HCT116 (cell line): ENCODE results near the gene GALT. TPM values are rescaled to one million over a fixed set of nuclear protein-coding genes. Genes with fewer than 3 reads are reported as not detected.
A peak's percentile ranks its signal among the peaks of the same experiment; 100 is the strongest.

Source experiments
- ATAC-seq: fragments of 200-7000 bp; cut with Tn5 transposase; 2 replicates; pipeline ENCODE4 v1.9.1; 2020; ENCODE audit warnings: mild to moderate bottlenecking, moderate library complexity
- BruUV-seq: library from RNA; stranded (reverse); fragments of 400-500 nt; replicated peaks from 2 replicates; lab custom pipeline; 2021; lab: Mats Ljungman, UMichigan
- CTCF ChIA-PET: fragments of 300-600 bp; sonication (Branson Sonifier 250); formaldehyde crosslinking; loops from one replicate; lab custom pipeline; 2021; ENCODE audit warnings: antibody characterized with exemption; lab: Charles Lee
- POLR2A ChIA-PET: fragments of 300-600, 350-600 bp; sonication (Branson Sonifier 250); formaldehyde crosslinking; loops from one replicate; lab custom pipeline; 2021; ENCODE audit warnings: antibody characterized with exemption; lab: Charles Lee
- RAD21 ChIA-PET, 2 experiments: fragments of 300-600 bp; sonication (Branson Sonifier 250); formaldehyde crosslinking; loops; one replicate each; lab custom pipeline; 2023; ENCODE audit warnings: low total read pairs in 2 of 2; ENCODE audit not compliant: uncharacterized antibody in 2 of 2, unreplicated experiment in 2 of 2, low non-redundant PET in 1 of 2; lab: Charles Lee
- DNase-seq: peaks from one replicate; pipeline ENCODE4 v3.0.0-alpha.2; 2010; ENCODE audit warnings: low read depth, low spot score
- H2AFZ ChIP-seq: fragments of 200-600 bp; shearing (Covaris generic), sonication (generic); 2 replicates; pipeline ENCODE4 v1.6.1; 2017; ENCODE audit warnings: low read depth, mixed run types, mixed read lengths, antibody characterized with exemption, low read length; ENCODE audit not compliant: poor library complexity, severe bottlenecking
- H3K27ac ChIP-seq: 2 replicates; pipeline ENCODE4 v1.5.1; 2012; ENCODE audit warnings: low read depth, low read length
- H3K27me3 ChIP-seq: fragments of 200-600 bp; sonication (generic); 2 replicates; pipeline ENCODE4 v1.6.1; 2016; ENCODE audit warnings: mixed run types, low read length, mixed read lengths; ENCODE audit not compliant: insufficient read depth
- H3K36me3 ChIP-seq, 2 experiments: fragments of 200-500 bp in 1 of 2; fragments of 200-600 bp in 1 of 2; sonication (Bioruptor generic) in 1 of 2; sonication (generic) in 1 of 2; 2 replicates each; pipeline versions ENCODE4 v1.5.1 to v1.6.1; 2014 to 2016; ENCODE audit warnings: low read length in 2 of 2, inconsistent platforms in 1 of 2, mixed read lengths in 1 of 2, mixed run types in 1 of 2; ENCODE audit not compliant: insufficient read depth in 2 of 2, control insufficient read depth in 1 of 2
- H3K4me1 ChIP-seq, 2 experiments: fragments of 200-600 bp in 1 of 2; sonication (generic) in 1 of 2; 2 replicates each; pipeline versions ENCODE4 v1.5.1 to v1.6.1; 2012 to 2017; ENCODE audit warnings: low read length in 2 of 2, inconsistent platforms in 1 of 2, mild to moderate bottlenecking in 1 of 2, mixed read lengths in 1 of 2, mixed run types in 1 of 2, moderate library complexity in 1 of 2; ENCODE audit not compliant: insufficient read depth in 2 of 2, control insufficient read depth in 1 of 2
- H3K4me2 ChIP-seq: fragments of 200-600 bp; sonication (generic); 2 replicates; pipeline ENCODE4 v1.6.1; 2017; ENCODE audit warnings: mixed run types, low read length, mixed read lengths
- H3K4me3 ChIP-seq, 2 experiments: fragments of 200-600 bp in 1 of 2; sonication (generic) in 1 of 2; replicated peaks in 1 of 2; 2 replicates each; pipeline ENCODE4 v1.5.1; 2011 to 2016; ENCODE audit warnings: low read length in 2 of 2, control low read depth in 1 of 2, low read depth in 1 of 2, mild to moderate bottlenecking in 1 of 2, mixed read lengths in 1 of 2, mixed run types in 1 of 2
- H3K79me2 ChIP-seq: fragments of 200-600 bp; sonication (generic); 2 replicates; pipeline ENCODE4 v1.6.1; 2017; ENCODE audit warnings: mild to moderate bottlenecking, mixed run types, low read length, moderate library complexity, mixed read lengths; ENCODE audit not compliant: insufficient read depth
- H3K9ac ChIP-seq: fragments of 200-600 bp; sonication (generic); 2 replicates; pipeline ENCODE4 v1.6.1; 2016; ENCODE audit warnings: low read length, mixed read lengths
- H3K9me2 ChIP-seq: fragments of 200-600 bp; sonication (generic), shearing (Covaris generic); 2 replicates; pipeline ENCODE4 v1.6.1; 2017; ENCODE audit warnings: mixed run types, mild to moderate bottlenecking, moderate library complexity; ENCODE audit not compliant: insufficient read depth
- H3K9me3 ChIP-seq, 2 experiments: fragments of 200-500 bp in 1 of 2; fragments of 200-600 bp in 1 of 2; sonication (Bioruptor generic) in 1 of 2; sonication (generic) in 1 of 2; 2 replicates each; pipeline ENCODE4 v1.6.1; 2014 to 2017; ENCODE audit warnings: low read length in 2 of 2, mixed read lengths in 2 of 2, inconsistent platforms in 1 of 2, low read depth in 1 of 2, mild to moderate bottlenecking in 1 of 2, mixed run types in 1 of 2, moderate library complexity in 1 of 2; ENCODE audit not compliant: control insufficient read depth in 1 of 2, insufficient read depth in 1 of 2
- H4K20me1 ChIP-seq: fragments of 200-600 bp; sonication (generic), shearing (Covaris generic); 2 replicates; pipeline ENCODE4 v1.6.1; 2017; ENCODE audit warnings: mixed run types, mild to moderate bottlenecking, moderate library complexity; ENCODE audit not compliant: insufficient read depth
- CTCF ChIP-seq, 3 experiments: fragments of 200-600 bp in 1 of 3; sonication (generic) in 1 of 3; IDR thresholded peaks in 2 of 3; conservative IDR thresholded peaks in 1 of 3; 2 replicates each; pipeline ENCODE4 v1.5.1; 2012 to 2017; ENCODE audit warnings: low read depth in 2 of 3, low read length in 2 of 3, antibody characterized with exemption in 1 of 3, borderline replicate concordance in 1 of 3, control low read depth in 1 of 3, mild to moderate bottlenecking in 1 of 3, mixed read lengths in 1 of 3, mixed run types in 1 of 3, moderate library complexity in 1 of 3; ENCODE audit not compliant: insufficient read depth in 1 of 3
- EGR1 ChIP-seq: IDR thresholded peaks from 2 replicates; pipeline ENCODE4 v1.6.1; 2012; ENCODE audit warnings: low read depth
- ELF1 ChIP-seq: IDR thresholded peaks from 2 replicates; pipeline ENCODE4 v1.6.1; 2012; ENCODE audit warnings: low read depth, borderline replicate concordance
- MAX ChIP-seq: IDR thresholded peaks from 2 replicates; pipeline ENCODE4 v1.6.1; 2012
- REST ChIP-seq: IDR thresholded peaks from 2 replicates; pipeline ENCODE4 v1.6.1; 2012; ENCODE audit warnings: low read depth
- SIN3A ChIP-seq: IDR thresholded peaks from 2 replicates; pipeline ENCODE4 v1.6.1; 2012; ENCODE audit warnings: low read depth
- SRF ChIP-seq: IDR thresholded peaks from 2 replicates; pipeline ENCODE4 v1.6.1; 2012; ENCODE audit warnings: low read depth
- ZBTB33 ChIP-seq: IDR thresholded peaks from 2 replicates; pipeline ENCODE4 v1.6.1; 2011; ENCODE audit warnings: mild to moderate bottlenecking, low read length, moderate library complexity; ENCODE audit not compliant: insufficient replicate concordance; ENCODE audit errors: extremely low read depth
- intact Hi-C: fragments of 100-400 bp; cut with micrococcal nuclease; formaldehyde crosslinking; loops from 2 replicates; pipeline ENCODE4 v1.10.0; 2022
- total RNA-seq: library from RNA; stranded (reverse); gene quantifications from one replicate; pipeline ENCODE4 v1.2.1, GENCODE V29; 2021; ENCODE audit not compliant: unreplicated experiment

GALT gene
- total RNA-seq, 1 experiment from 2014 or later = 28.2 TPM

- TF ChIP-seq SIN3A = no peak
- no peak for TF ChIP-seq EGR1
- TF ChIP-seq REST = no peak
- TF ChIP-seq SRF = no peak
- TF ChIP-seq ELF1 = no peak
- TF ChIP-seq, all 23 proteins: peak for 0
Observed at GRCh38 chr9:34652602-34653000, 6.1 kb downstream of the GALT start (continued).

- no peaks in the 10 kb centered on the region for H3K9me2 ChIP-seq
- H3K9ac ChIP-seq = no peak overlapping the region
- H3K27ac ChIP-seq = no peak overlapping the region
- H2AFZ ChIP-seq = no peak overlapping the region
- TF ChIP-seq MAX (no peak), CTCF (IDR thresholded peaks at IDR 0.05 in 2 of 3, conservative IDR thresholded peaks at IDR 0.05 in 1 of 3; ENCODE audit: borderline replicate concordance in 1 of 3, insufficient read depth in 1 of 3, low read depth in 2 of 3, low read length in 2 of 3) (no peak), SRF (no peak), ZBTB33 (no peak)
- TF ChIP-seq, all 23 proteins: peak for 0
- peaks cover 13 to 29% of the 10 kb centered on the region in 2 experiments for H3K4me1 ChIP-seq
- H3K4me2 ChIP-seq = peak overlapping the region; percentile 83; the same call in 1 of the 2 replicates
- H3K27me3 ChIP-seq = no peaks in the 10 kb centered on the region
- ATAC-seq = no peak
- no peaks in the 10 kb centered on the region for H4K20me1 ChIP-seq
- CTCF ChIA-PET = no interaction called here
- no TSS peak for BruUV-seq
- H3K36me3 ChIP-seq = peaks cover 0 to 6% of the 10 kb centered on the region in 2 experiments; a peak in 1 of 4 replicates
- H3K9me3 ChIP-seq = no peaks in the 10 kb centered on the region
- POLR2A ChIA-PET = interaction anchor here (0.6 kb wide), 1 partner anchor 16 kb away, joined by 3 read pairs; the partner anchor contains the start of gene SIGMAR1
- intact Hi-C loops = no loop called here
- no peaks in the 10 kb centered on the region for H3K79me2 ChIP-seq
- no peak for DNase-seq
- RAD21 ChIA-PET = no interaction called here
- no peak overlapping the region for H3K4me3 ChIP-seq
Observed at GRCh38 chr9:34653151-34654072, 6.9 kb downstream of the GALT start.
